ENCODE results near the gene EIF2B1.

GRCh38 chr12:123617144-123617543, 16.3 kb downstream of the EIF2B1 start:
- TF ChIP-seq CTCF (conservative IDR thresholded peaks at IDR 0.05 in 1 of 2, IDR thresholded peaks at IDR 0.05 in 1 of 2; ENCODE audit: low read depth in 1 of 2, low read length in 2 of 2) (no peak), EZH2 (IDR thresholded peaks at IDR 0.05; ENCODE audit: low read length, missing control alignments) (no peak)

All from fibroblast of lung (primary cell).